ENCODE measurements around the gene FGD5.
A peak's percentile ranks its signal among the peaks of the same experiment; 100 is the strongest.

Gene FGD5

DNA sequence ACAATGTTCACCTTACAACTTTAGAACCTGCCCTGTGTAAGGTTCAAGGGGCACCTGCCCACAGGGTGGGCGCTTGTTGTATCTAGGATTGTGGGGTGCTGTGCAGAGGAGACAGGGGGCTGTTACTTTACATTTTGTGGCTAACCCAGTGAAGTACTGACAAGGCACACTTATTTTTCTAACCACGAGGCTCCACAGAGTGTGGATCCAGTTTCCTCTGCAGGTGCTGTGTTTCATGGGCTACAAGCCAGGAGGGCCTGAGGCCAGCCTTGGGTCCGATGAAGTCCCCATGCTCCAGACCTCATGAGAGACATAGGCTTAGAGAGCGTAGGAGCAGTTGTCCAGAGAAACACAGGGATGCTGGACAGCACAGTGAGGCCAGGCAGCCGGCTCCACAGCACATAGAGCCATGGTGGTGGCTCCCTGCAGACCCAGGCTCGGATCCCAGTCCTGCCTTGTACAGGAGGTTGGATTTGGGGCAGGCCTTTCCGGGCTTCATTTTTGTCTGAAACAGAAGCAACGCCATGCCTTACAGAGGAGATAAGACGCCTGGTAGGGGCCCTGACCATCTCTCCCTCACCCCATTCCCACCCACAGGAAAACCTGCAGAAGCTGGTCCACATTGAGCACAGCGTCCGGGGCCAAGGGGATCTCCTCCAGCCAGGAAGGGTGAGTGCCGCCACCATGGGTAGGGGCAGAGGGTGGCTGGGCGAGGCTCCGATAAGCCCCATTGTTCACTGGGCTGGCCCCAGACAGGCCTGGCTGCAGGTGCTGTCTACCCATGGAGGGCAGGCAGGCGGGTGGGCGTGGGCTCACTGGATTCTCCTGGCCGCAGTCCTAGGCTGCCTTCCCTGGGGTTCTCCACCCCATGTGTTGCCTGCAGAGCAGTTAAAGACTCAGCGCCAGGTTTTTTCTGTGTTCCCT, 88.5 kb downstream of the FGD5 start:
- DNase-seq: no peak

DNA sequence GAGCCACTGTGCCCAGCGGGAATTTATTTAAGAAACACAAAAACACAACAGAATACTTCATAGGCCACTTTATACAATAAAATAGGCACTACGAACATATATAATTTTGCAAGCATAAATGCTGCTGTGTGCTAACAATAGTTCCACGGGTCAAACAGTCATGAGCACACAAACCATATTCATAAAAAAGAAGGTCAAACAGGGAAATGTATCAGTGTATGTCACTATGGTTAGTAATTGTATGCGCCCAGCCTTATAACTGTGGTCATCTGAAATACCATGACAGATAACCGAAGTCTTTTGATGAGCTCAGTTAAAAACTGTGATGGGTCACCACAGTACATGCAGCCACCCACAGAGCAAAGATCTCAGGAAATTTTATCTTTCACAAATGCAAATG, 90.5 kb downstream of the FGD5 start:
- DNase-seq: no peak

GRCh38 chr3:14911651-14912050, 92.9 kb downstream of the FGD5 start:
- DNase-seq: no peak

DNA sequence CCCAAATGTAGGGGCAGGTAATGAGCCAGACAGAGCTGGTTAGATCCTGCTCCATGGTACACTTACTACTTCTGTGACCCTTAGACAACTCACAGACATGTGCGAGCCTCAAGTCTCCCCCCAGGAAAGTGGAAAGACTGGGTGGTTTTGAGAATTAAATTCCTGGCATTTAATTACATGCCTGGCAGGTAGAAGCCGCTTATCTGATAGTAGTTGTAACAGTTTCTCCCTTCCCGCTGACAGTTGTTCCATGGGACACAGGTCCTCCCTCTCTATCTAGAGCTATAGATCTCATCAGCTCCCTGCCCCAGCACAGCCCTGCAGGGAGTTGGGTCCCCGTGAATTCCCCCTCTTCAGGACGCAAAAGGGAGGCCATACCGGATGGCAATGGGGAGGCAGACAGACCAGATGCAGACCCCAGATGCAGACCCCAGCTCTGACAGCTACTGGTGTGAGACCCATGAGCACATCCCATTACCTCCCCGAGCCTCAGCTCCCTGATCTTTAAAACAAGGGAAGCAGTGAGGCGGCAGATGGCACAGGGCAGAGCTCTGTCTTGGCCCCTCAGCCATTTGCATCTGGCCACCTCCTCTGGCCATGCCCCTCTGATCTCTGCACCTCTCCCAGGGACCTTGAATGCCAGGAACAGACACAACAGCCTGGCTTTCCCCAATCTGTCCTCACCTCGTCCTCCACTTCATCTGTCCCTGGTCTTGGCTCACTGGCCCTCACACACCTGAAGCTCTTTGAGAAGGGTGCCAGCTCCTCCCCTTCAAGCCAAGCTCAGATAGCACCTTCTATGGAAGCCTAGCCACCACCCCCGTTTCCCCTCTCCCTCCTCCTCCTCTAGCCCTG, 94.5 kb downstream of the FGD5 start:
- no peak for DNase-seq

GRCh38 chr3:14913926-14914778, 95.4 kb downstream of the FGD5 start:
- no peak for DNase-seq

DNA sequence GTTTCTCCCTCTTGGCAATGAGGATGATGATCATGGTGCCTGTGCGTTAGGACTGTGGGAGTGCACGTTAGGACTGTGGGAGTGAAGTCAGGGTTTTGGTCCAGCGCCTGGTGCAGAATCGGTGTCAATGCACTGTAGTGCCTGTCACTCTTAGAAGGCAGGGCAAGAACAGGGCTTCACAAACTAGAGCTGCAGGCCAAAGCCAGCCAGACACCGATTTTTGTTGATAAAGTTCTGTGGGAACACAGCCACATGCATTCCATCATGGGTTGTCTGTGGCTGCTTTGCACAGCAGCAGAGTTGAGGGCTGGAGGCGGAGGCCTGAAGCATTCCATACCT, 96.0 kb downstream of the FGD5 start:
- no peak for DNase-seq

DNA sequence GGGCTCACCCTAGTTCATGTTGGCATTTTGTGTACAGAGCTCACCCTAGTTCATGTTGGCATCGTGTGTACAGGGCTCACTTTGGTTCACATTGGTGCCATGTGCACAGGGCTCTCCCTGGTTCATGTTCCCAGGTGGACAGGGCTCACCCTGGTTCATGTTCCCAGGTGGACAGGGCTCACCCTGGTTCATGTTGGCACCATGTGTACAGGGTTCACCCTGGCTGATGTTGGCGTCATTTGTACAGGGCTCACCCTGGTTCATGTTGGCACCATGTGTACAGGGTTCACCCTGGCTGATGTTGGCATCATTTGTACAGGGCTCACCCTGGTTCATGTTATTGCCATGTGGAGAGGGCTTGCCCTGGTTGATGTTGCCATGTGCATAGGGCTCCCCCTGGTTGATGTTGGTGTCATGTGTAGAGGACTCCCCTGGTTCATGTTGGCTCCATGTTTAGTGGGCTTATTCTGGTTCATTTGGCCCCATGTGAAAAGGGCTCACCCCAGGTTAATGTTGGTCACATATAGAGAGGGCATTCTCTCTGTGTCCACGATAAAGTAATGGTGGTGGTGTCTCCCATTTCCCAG, 97.0 kb downstream of the FGD5 start:
- no peak for DNase-seq

DNA sequence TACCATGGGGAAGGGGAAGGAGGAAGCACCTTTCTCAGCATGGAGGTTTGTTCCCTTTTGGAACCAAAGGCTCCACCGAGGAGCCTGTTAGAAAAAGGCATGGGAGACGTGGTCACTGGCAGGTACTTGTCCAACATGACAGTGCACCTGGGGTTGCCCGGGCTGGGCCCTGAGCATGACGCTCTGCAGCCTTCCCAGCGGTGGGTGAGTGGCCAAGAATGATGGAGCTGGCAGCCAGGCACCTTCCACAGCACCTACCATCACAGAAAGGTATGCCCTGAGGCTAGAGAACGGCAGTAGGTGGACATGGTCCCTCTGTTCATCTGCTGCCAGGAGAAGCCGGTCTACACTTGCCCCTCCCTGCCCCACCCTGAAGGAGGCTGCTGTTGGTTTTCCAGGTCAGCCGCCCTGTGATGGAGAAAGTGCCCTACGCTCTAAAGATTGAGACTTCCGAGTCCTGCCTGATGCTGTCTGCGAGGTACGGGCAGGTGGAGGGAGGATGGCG, 99.6 kb downstream of the FGD5 start:
- no peak for DNase-seq

DNA sequence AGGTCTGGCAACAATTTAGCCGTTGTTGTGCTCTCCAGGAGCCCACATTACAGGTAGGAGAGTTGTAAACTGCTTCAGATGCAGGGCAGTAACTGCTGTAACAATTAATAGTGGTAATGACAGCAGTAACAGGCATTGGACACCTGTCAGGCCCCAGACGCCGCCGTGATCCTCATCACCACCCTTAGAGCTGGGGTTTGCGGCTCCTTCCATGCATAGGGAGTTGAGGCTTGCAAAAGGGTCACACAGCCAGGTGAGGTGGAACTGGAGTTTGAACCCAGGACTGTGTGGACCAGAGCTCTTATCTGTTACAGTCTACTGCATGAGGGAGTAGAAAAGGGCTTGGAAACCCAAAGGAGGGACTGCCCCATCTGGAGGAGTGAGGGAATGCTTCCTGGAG, 101.8 kb downstream of the FGD5 start:
- DNase-seq: no peak

- DNase-seq: peak; percentile 88
Measured at GRCh38 chr3:14921034-14921616, 102.4 kb downstream of the FGD5 start.

GRCh38 chr3:14921811-14922705, 103.3 kb downstream of the FGD5 start:
- no peak for DNase-seq

DNA sequence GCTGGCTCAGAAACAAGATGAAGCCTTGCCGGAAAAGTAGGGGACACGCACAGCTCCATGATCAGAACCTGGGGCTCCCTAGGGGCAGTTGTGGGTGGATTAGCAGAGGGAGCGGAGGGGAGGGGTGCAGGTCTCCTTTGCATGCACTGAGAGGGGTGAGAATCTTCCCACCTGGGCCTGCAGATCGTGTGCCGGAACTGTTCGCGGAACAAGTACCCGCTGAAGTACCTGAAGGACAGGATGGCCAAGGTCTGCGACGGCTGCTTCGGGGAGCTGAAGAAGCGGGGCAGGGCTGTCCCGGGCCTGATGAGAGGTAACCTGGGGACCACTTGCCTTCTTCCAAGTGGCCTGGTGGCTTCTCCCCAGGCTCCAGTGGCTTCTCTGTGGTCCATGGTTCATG, 104.1 kb downstream of the FGD5 start:
- no peak for DNase-seq

- DNase-seq: no peak
Measured at GRCh38 chr3:14923476-14923875, 104.7 kb downstream of the FGD5 start.

DNA sequence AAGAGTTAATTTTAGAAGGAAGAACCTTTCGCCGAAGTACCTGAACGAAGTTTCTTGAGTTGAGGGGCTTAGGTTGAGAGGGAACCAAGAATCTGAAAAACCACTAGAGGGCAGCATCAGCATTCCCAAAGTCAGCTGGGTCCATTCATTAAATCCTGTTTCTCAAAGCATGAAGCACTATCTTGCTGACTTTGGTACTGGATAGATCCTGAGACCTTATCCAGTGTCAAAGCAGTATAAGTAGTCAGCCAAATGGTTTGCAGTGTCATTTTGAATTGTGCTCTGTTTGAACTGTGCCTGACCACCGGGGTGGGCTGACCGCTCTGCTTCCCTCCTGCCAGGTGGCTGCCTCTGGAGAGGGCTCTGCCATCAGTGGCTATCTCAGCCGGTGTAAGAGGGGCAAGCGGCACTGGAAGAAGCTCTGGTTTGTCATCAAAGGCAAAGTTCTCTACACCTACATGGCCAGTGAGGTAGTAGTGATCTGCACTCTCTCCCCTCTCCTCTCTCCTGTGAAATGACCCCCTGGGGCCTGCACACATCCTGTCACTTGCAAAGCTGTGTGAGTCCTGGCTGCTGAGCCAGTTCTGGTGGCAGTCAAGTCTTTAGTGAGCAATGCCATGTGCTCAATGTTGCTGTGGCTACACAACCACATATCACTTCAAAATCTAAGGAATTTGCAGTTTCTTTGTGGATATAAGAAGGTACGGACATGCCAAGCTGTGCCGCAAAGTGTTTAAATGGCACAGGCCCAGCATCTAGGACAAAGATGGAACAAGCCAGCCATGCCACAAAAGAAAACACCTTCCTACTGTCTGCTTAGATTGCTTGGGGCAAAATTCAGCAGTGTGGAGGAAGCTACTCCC, 107.2 kb downstream of the FGD5 start:
- peak; percentile 29 for DNase-seq

GRCh38 chr3:14926592-14926991, 107.8 kb downstream of the FGD5 start:
- no peak for DNase-seq

DNA sequence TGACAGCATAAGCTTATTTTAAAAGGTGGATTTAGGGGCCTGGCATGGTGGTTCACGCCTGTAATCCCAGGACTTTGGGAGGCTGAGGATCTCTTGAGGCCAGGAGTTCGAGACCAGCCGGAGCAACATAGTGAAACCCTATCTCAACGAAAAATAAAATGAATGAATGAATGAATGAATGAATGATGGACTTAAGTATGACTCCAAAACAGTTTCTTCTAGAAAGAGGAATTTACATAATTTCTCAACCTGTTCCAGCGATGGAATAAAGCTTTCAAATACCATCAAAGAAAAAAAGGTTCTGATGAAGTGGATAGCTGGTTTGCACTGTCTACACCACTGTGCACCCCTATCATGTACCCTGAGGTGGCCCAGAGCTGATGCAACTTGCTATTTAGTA, 108.5 kb downstream of the FGD5 start:
- DNase-seq: no peak

DNA sequence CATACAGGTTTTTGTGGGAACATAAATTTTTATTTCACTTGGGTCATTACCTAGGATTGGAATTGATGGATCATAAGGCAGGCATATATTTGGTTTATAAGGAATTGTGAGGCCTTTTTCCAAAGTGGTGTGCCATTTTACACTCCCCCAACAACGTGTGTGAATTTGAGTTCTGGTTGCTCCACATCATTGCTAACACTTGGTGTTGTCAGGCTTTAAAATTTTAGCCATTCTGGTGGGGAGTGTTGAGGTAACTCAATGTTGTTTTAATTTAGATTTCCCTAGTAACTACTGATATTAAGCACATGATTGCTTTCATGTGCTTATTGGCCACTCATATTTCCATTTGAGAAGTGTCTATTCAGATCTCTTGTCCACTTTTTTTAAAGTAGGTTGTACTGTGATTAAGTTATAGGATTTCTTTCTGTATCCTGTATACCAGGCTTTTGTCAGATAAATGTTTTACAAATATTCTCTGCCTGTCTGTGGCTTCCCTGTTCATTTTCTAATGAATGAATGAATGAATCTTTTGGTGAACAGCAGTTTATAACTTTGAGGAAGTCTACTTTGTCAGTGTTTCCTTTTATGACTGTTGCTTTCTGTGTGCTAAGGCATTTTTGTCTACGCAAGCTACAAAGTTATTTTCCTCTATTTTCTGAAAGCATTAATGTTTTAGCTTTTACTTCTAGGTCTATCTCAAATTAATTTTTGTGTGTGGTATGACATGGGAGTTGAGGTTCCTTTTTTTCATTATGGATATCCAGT, 110.7 kb downstream of the FGD5 start:
- no peak for DNase-seq

DNA sequence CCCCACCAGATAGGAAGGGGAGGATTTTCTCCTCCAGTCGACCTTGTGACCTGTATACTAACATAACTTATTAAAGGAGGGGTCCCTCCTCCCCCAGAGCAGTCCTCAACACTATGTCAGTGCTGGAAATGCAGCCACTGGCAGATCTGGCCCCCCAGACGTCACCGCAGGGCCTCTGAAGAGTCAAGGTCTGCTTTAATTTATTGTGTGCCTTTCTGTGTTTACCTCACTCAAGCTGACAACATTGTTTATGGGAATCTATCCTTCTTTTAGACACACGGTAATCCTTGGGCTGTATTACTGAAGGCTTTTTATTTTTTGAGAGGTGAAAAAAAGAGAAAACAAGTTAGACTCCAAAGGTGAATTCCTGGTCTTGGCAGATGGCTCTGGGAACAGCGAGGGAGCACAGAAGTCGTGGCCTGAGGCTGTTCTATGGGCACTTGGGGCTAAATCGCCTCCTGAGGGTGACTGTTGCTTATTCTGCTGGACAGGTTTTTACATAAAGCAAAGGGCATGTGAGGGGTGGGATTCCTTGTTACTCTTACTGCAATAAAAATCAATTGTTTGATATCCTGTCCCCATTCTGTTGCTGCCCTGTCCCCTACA, 115.2 kb downstream of the FGD5 start:
- no peak for DNase-seq
